ENCODE data around the gene TSN. TPM values are rescaled to one million over a fixed set of nuclear protein-coding genes. Genes with fewer than 3 reads are reported as not detected.
"Not testable (repeated sequence)": the region's sequence is repeated elsewhere in the genome, so short reads cannot be mapped to it uniquely, and the experiment has no call there.

The TSN gene
- total RNA-seq, 1 donor from 2014 or later: 64.1 TPM

DNA sequence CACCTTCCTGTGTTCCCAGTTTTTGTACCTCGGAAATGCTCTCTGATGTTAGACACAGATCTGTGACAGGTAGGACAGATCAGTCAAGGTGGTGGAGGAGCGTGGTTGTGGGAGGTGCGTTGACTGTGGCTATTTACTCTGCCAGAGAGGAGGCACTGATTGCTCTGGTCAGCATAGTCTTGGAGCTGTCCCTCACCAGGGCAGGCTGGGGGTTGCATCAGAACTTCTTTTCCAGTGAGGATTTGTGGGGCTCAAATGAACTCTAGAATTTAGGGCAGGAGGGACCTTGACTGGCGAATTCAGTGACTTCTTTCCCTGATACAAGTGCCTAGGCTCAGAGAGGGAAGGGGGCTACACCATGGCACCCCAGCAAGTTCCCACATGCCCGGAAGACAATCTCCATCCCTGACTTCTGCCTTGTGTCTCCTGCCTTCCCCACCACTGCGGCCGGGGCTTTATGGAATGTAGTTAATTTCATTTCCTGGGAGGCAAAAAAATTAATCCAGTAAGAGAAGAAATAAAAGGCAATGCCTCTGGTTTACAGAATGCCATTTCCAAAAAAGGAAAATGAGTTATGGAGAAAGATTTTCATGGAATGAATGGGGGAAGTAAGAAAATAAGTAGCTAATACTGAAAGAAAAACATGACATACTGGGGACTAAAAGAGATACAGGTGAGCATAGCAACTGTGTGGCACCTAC is 44.8 kb upstream of the TSN start:
- no peaks in the 10 kb centered on the region for H3K27me3 ChIP-seq (ENCODE audit: control insufficient read depth, insufficient read depth, low read length)
- TF ChIP-seq, protein P1, sequence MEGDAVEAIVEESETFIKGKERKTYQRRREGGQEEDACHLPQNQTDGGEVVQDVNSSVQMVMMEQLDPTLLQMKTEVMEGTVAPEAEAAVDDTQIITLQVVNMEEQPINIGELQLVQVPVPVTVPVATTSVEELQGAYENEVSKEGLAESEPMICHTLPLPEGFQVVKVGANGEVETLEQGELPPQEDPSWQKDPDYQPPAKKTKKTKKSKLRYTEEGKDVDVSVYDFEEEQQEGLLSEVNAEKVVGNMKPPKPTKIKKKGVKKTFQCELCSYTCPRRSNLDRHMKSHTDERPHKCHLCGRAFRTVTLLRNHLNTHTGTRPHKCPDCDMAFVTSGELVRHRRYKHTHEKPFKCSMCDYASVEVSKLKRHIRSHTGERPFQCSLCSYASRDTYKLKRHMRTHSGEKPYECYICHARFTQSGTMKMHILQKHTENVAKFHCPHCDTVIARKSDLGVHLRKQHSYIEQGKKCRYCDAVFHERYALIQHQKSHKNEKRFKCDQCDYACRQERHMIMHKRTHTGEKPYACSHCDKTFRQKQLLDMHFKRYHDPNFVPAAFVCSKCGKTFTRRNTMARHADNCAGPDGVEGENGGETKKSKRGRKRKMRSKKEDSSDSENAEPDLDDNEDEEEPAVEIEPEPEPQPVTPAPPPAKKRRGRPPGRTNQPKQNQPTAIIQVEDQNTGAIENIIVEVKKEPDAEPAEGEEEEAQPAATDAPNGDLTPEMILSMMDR (IDR thresholded peaks at IDR 0.05; ENCODE audit: insufficient read depth, low read length, poor library complexity, severe bottlenecking): no peak
- H3K4me3 ChIP-seq (ENCODE audit: low read depth, low read length): no peak overlapping the region
- no peak for DNase-seq (ENCODE audit: low read depth)
- H3K36me3 ChIP-seq (ENCODE audit: control insufficient read depth, insufficient read depth, low read length): no peaks in the 10 kb centered on the region

DNA sequence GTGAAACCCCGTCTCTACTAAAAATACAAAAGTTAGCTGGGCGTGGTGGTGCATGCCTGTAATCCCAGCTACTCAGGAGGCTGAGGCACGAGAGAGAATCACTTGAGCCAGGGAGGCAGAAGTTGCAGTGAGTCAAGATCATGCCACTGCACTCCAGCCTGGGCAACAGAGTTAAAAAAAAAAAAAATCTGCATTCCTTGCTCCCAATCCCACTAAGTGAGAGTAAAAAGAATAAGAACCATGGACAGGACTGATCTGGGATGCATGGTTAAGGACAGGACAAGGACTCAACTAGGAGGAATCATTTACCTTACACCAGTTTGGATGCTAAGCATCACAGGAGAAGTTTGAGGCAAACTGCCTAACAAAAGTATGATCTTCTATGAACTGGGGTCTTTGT is 44.0 kb upstream of the TSN start:
- not testable (repeated sequence) for H3K36me3 ChIP-seq (ENCODE audit: control insufficient read depth, insufficient read depth, low read length); H3K27me3 ChIP-seq (ENCODE audit: control insufficient read depth, insufficient read depth, low read length); H3K4me3 ChIP-seq (ENCODE audit: low read depth, low read length); DNase-seq (ENCODE audit: low read depth)

DNA sequence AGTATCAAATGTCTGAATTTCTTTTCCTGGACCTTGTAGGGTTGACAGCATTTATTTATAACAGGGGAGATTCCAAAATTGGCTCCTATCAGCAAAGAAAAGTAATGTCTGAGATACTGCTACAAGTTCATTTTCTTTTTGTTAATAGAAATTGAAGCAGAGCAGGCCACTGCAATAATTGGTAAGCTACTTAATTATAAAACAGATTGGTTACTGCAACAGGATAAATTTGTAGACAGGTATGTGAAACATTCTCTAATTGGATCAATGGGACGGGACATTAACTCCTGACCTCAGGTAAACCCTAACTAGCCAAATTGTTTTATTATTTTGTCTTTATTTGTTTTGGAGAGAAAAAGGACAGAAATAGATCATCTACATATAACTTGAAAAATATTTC is 39.3 kb upstream of the TSN start:
- DNase-seq (ENCODE audit: low read depth): no peak
- TF ChIP-seq, protein P1 (IDR thresholded peaks at IDR 0.05; ENCODE audit: insufficient read depth, low read length, poor library complexity, severe bottlenecking): no peak
- H3K4me3 ChIP-seq (ENCODE audit: low read depth, low read length): no peak overlapping the region
- no peaks in the 10 kb centered on the region for H3K27me3 ChIP-seq (ENCODE audit: control insufficient read depth, insufficient read depth, low read length)
- no peaks in the 10 kb centered on the region for H3K36me3 ChIP-seq (ENCODE audit: control insufficient read depth, insufficient read depth, low read length)

DNA sequence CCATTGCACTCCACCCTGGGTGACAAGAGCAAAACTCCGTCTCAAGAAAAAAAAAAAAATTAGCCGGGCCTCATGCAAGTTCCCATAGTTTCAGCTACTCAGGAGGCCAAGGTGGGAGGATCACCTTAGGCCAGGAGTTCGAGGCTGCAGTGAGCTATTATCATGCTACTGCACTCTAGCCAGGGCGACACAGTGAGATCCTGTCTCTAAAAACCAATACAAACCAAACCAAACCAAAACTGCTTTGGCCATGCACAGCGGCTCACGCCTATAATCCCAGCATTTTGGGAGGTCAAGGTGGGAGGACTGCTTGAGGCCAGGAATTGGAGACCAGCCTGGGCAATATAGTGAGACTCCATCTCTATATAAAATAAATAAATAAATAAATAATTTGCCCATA is 37.9 kb upstream of the TSN start:
- DNase-seq (ENCODE audit: low read depth): no peak

DNA sequence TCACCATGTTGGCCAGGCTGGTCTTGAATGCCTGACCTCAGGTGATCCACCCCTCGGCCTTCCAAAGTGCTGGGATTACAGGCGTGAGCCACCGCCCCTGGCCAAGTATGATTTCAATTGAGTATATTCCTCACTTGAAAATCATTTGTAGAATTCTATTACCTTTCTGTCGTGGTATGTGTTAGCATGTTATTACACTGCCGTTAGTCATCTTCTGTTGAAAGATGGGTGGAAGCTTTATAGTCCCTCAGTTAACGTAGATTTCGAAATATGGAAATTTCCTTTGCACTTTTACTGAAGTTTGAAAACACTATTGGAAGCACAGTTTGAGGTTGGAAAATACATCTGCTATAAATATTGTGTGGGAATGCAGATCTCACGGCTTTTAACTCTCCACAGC is 33.5 kb upstream of the TSN start:
- no peak overlapping the region for H3K4me3 ChIP-seq (ENCODE audit: low read depth, low read length)
- no peak for DNase-seq (ENCODE audit: low read depth)

More for the DNA sequence above, 37.9 kb upstream of the TSN start:
- no peaks in the 10 kb centered on the region for H3K36me3 ChIP-seq (ENCODE audit: control insufficient read depth, insufficient read depth, low read length)
- no peaks in the 10 kb centered on the region for H3K27me3 ChIP-seq (ENCODE audit: control insufficient read depth, insufficient read depth, low read length)
- TF ChIP-seq, protein P1 (IDR thresholded peaks at IDR 0.05; ENCODE audit: insufficient read depth, low read length, poor library complexity, severe bottlenecking): no peak
- H3K4me3 ChIP-seq (ENCODE audit: low read depth, low read length): no peak overlapping the region

DNA sequence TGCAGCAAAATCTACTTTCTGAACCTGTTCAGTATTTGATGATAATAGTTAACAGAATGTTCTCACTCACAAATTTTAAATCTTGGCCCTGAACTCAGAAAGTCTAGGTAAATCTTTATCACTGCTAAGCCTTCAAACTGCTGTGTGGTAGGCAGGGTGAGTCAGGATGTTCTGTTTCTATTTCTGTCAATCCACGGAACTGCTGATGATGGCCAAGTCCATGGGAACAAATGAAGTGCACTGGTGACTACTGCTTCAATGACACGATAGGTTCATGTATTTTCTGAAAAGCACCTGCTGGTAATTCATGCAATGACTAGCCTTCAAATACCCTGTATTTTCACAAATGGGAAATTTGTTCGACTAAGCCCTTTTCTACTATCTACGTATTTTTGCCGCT is 33.0 kb upstream of the TSN start:
- H3K4me3 ChIP-seq (ENCODE audit: low read depth, low read length): no peak overlapping the region
- TF ChIP-seq, protein P1 (IDR thresholded peaks at IDR 0.05; ENCODE audit: insufficient read depth, low read length, poor library complexity, severe bottlenecking): no peak
- H3K27me3 ChIP-seq (ENCODE audit: control insufficient read depth, insufficient read depth, low read length): no peaks in the 10 kb centered on the region
- no peak for DNase-seq (ENCODE audit: low read depth)
- no peaks in the 10 kb centered on the region for H3K36me3 ChIP-seq (ENCODE audit: control insufficient read depth, insufficient read depth, low read length)

More for the DNA sequence above, 33.5 kb upstream of the TSN start:
- Histone ChIP-seq H3K36me3 (ENCODE audit: control insufficient read depth, insufficient read depth, low read length) (no peaks in the 10 kb centered on the region), H3K27me3 (ENCODE audit: control insufficient read depth, insufficient read depth, low read length) (no peaks in the 10 kb centered on the region)
- TF ChIP-seq, protein P1 (IDR thresholded peaks at IDR 0.05; ENCODE audit: insufficient read depth, low read length, poor library complexity, severe bottlenecking): no peak
